K562 (cell line): ENCODE measurements around the gene STX2. TPM values are rescaled to one million over a fixed set of nuclear protein-coding genes. Genes with fewer than 3 reads are reported as not detected.

Source experiments
- CREB1 ChIP-seq, 2 experiments: sonication (generic) in 1 of 2; formaldehyde crosslinking in 1 of 2; IDR thresholded peaks; 2 replicates each; pipeline versions ENCODE4 v1.6.1 to v1.8.0; 2012 to 2022; ENCODE audit warnings: inconsistent platforms in 1 of 2, mild to moderate bottlenecking in 1 of 2, missing genetic modification reagents in 1 of 2, moderate library complexity in 1 of 2
- HEY1 ChIP-seq: fragments of 250-450 bp; sonication (Bioruptor Pico); IDR thresholded peaks from 2 replicates; pipeline ENCODE4 v1.5.0; 2020; ENCODE audit warnings: mild to moderate bottlenecking, moderate library complexity, borderline replicate concordance
- PBX2 ChIP-seq, 2 experiments: IDR thresholded peaks in 1 of 2; conservative IDR thresholded peaks in 1 of 2; 2 replicates each; pipeline ENCODE4 v1.6.1; 2016; ENCODE audit warnings: low read depth in 2 of 2, mild to moderate bottlenecking in 1 of 2, missing compliant biosample characterization in 1 of 2, missing genetic modification characterization in 1 of 2, moderate library complexity in 1 of 2
- PCBP2 ChIP-seq: fragments of 200-400 bp; formaldehyde crosslinking; IDR thresholded peaks from 2 replicates; pipeline ENCODE4 v1.6.1; 2018; ENCODE audit warnings: low read length, low read depth, mild to moderate bottlenecking, moderate library complexity; ENCODE audit not compliant: poor library complexity, severe bottlenecking
- SAFB ChIP-seq: fragments of 200-400 bp; formaldehyde crosslinking; IDR thresholded peaks from 2 replicates; pipeline ENCODE4 v1.6.1; 2017; ENCODE audit warnings: low read depth, low read length, borderline replicate concordance
- ZNF12 ChIP-seq: sonication (generic); formaldehyde crosslinking; IDR thresholded peaks from 2 replicates; pipeline ENCODE4 v1.4.0; 2020; ENCODE audit warnings: mild to moderate bottlenecking, missing genetic modification reagents
- ZNF639 ChIP-seq, 2 experiments: fragments of 200-800 bp in 1 of 2; sonication (Bioruptor generic) in 1 of 2; sonication (generic) in 1 of 2; formaldehyde crosslinking in 1 of 2; IDR thresholded peaks in 1 of 2; conservative IDR thresholded peaks in 1 of 2; 2 replicates each; pipeline versions ENCODE4 v1.5.0 to v1.6.1; 2016 to 2020; ENCODE audit warnings: missing compliant biosample characterization in 1 of 2, missing genetic modification characterization in 1 of 2, missing genetic modification reagents in 1 of 2
- polyA plus RNA-seq, 8 experiments: library from polyadenylated mRNA; depleted of rRNA in 4 of 8; stranded (reverse) in 5 of 8; unstranded in 3 of 8; fragments of >200 nt; fragmentation: Nextera tagmentation in 2 of 8; fragmentation: Illumina TruSeq in 1 of 8; extraction: Ambion mirVana in 2 of 8; extraction: Trizol in 1 of 8; gene quantifications; 2 replicates each; pipeline versions ENCODE4 v1.2.1 to v1.2.3, GENCODE V29; 2011 to 2014; ENCODE audit warnings: inconsistent platforms in 1 of 8, missing spikeins in 1 of 8
- total RNA-seq, 7 experiments: library from RNA; depleted of rRNA in 6 of 7; stranded (reverse); fragments of >200 nt in 6 of 7; fragmentation: Illumina TruSeq in 2 of 7; extraction: Trizol in 2 of 7; gene quantifications; 2 replicates each; pipeline versions ENCODE4 v1.2.1 to v1.2.3, GENCODE V29; 2011 to 2021; ENCODE audit warnings: low replicate concordance in 1 of 7

STX2 gene
- total and polyA plus RNA-seq, 9 of the 15 experiments (the other 6 are each of a cell fraction or from before 2014, with no cell fraction given): 22.2 to 54.6 (median 30.8) TPM

DNA sequence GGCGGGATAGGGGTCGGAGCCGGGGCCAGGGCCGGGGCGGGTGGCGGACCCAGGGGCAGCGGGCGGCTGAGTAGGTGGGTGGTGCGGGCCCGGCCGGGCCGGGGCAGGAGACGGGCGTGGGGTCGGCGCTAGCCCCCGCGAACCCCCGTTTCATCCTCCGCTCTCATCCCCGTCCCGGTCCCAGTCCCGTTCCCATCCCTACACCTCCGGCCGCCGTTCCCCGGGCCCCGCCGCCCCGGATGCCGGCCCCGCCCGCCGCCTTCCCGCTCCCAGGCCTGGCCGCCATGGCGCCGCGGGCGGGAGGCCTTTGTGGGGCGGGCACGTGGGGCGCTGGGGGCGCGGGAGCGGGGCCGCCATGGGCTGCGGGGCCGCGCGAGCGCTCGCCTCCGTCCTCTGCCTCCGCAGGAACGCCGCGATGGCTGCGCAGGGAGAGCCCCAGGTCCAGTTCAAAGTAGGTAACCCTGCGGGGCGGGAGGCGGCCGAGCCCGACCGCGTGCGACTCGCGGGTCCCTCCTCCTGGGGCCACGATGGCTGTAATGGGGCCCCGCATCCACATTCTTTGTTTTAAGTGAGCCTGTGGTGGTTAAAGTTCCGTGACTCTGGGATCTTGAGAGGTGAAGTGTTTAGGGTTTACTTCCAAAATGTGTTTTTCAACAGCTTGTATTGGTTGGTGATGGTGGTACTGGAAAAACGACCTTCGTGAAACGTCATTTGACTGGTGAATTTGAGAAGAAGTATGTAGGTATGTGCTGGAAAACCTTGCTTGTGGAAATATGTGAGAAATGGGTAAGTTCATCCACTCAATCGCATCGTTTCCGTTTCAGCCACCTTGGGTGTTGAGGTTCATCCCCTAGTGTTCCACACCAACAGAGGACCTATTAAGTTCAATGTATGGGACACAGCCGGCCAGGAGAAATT, 33.4 kb upstream of the STX2 start (continued):
- TF ChIP-seq SAFB (no peak), ZNF12 (CRISPR knock-in tag) (no peak), PBX2 (CRISPR knock-in tag; IDR thresholded peaks at IDR 0.05; ENCODE audit: low read depth) (no peak), PBX2 (tag; conservative IDR thresholded peaks at IDR 0.05; ENCODE audit: low read depth) (no peak), ZNF639 (CRISPR knock-in tag; conservative IDR thresholded peaks at IDR 0.05 in 1 of 2, IDR thresholded peaks at IDR 0.05 in 1 of 2) (no peak; a peak in 1 of 4 replicates), PCBP2 (no peak), HEY1 (CRISPR knock-in tag) (no peak), CREB1 (IDR thresholded peaks at IDR 0.05) (no peak), CREB1 (CRISPR knock-in tag; IDR thresholded peaks at IDR 0.05) (no peak; the same call in 1 of the 2 replicates)
